Hematopoietic multipotent progenitor cell treated with erythropoietin and hydrocortisone succinate and interleukin-3 and kit ligand, for 4 days (in vitro differentiated cells): ENCODE data around the gene RNPEPL1.

Experiments
- DNase-seq: peaks from one replicate; pipeline ENCODE4 v3.0.0-alpha.2; 2015

Gene RNPEPL1

GRCh38 chr2:240566203-240567136 is 1.8 kb upstream of the RNPEPL1 start:
- peak; percentile 97 for DNase-seq

DNA sequence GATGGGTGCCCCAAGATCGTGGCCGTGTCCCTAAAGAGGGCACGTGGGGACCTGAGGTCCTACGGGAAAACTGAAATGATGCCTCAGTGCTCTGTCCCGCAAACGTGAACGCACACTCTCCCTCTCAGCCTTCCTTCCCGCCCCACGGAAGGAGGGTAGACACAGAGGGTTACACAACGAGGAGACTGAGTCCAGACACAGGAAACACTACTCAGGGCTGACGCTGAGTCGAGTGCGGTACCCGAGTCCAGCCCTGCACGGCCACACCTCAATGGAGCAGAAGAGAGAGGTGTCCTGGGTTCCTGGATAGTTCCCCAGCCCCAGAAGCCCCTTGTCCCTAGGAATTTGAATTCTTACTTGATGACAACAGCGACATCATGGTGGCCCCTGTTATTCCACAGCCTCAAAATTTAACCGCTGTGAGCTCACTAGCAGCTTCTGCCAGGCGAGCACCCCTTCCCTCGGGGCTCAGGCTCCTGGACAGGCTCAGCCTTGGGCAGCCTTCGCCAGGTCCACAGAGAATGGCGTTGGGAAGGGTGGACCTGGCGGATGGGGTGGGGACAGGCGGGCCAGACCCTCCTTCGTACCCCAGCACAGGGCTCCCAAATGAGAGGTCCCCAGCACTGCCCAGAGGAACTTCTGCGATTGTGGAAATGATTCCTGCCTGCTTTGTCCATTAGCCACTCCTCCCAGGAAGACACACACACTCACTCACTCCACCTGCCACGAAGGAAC is 980 bp upstream of the RNPEPL1 start:
- peak; percentile 20 for DNase-seq

DNA sequence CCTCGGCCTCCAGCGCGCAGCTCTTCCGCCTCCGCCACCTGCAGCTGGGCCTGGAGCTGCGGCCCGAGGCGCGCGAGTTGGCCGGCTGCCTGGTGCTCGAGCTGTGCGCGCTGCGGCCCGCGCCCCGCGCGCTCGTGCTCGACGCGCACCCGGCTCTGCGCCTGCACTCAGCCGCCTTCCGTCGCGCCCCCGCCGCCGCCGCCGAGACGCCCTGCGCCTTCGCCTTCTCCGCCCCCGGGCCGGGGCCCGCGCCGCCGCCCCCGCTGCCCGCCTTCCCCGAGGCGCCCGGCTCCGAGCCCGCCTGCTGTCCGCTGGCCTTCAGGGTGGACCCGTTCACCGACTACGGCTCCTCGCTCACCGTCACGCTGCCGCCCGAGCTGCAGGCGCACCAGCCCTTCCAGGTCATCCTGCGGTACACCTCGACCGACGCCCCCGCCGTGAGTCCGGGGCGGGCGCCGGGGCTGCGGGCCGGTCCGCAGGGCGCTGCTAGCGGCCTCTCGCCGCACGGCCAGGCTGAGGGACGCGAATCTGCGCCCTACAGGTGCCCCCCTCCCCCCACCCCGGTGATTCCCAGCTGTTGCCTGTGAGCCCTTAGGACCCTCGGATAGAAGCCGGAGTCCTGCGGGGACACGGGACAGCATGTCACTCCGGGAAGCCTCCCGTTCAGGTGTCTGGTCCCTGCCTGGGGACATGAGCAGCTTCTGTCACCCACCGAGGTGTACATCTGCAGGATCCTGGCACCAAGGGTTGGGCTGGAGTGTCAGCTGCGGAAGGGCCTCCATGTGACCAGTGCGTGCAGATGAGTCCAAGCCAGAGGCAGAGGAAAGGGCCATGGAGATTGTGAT is 616 bp downstream of the RNPEPL1 start:
- peak; percentile 83 for DNase-seq

DNA sequence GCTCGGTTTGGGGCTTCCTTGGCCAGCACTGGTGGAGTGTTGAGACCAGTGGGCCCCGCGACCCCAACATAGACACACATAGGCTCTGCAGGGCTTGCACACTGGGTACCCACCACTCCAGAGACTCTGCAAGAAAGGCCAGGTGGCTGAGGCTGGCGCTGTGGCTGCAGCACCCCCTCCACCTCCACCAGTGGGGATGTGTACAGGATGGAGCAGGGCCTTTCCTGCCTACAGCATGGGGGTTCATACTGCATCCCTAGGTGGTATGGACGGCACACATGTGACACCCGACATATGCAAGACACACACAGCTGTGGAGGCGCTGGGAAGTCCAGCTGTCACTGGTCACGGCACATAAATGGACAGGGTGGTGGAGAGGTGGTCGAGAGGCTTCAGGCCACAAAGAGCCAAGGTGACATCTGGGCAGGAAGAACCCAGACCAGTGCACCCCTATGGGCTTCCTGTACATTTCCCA is 1.3 kb downstream of the RNPEPL1 start:
- no peak for DNase-seq

DNA sequence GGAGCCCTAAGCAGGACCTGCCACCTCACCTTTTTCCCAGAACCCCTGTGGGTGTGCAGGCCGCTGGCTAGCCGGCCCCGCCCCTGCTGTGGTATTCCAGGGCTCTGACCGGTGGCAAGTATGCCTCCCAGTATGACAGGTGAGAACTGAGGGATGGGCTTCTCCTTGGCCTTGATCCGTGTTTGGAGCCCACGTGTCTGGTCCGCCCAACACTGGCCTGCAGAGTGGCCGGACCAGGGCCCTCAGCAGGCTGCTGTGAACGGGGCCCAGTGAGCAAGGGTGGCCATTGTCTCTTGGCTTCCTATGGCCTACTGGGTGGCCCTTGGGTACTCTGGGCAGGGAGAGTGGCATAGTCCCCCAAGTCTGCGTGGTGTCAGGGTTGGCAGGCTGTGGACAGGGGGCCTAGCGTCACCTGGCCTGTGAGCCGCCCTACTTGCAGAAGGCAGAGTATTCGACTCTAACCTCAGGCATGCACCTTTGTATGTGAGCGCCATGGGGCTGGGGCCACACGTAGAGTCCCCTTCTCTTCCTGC is 1.8 kb downstream of the RNPEPL1 start:
- no peak for DNase-seq

GRCh38 chr2:240570531-240571313 is 2.4 kb downstream of the RNPEPL1 start:
- no peak for DNase-seq

DNA sequence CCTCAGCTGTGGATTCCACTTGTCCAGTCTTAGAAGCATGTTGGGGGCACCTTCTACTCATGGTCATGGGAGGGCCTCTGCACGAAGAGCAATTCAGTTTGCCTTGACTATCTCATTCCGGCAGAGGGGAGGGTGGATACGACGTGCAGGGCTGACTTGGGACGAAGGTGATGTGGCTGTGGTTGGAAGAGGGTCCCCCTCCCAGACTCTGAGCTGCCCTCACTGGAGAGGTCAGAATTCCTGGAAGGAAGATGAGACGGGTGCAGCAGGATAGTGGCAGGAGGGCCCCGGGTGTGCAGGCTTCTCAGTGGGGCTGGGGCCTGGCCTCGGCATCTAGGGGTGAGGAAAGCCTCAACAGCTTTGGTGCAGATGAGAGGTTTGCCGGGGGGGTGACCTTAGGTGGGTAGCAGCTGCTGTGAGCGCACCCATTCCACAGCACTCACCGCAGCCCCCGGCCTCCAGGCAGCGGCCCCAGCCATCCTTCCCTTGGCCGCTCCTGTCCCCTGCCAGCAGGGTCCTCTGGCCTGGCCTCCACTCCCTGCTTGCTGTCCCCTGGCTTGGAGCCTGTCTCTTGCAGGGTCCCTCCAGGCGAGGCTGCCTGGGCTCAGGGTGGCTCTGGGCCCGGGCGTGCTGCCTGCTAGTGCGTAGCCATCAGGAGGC is 3.2 kb downstream of the RNPEPL1 start:
- DNase-seq: no peak

DNA sequence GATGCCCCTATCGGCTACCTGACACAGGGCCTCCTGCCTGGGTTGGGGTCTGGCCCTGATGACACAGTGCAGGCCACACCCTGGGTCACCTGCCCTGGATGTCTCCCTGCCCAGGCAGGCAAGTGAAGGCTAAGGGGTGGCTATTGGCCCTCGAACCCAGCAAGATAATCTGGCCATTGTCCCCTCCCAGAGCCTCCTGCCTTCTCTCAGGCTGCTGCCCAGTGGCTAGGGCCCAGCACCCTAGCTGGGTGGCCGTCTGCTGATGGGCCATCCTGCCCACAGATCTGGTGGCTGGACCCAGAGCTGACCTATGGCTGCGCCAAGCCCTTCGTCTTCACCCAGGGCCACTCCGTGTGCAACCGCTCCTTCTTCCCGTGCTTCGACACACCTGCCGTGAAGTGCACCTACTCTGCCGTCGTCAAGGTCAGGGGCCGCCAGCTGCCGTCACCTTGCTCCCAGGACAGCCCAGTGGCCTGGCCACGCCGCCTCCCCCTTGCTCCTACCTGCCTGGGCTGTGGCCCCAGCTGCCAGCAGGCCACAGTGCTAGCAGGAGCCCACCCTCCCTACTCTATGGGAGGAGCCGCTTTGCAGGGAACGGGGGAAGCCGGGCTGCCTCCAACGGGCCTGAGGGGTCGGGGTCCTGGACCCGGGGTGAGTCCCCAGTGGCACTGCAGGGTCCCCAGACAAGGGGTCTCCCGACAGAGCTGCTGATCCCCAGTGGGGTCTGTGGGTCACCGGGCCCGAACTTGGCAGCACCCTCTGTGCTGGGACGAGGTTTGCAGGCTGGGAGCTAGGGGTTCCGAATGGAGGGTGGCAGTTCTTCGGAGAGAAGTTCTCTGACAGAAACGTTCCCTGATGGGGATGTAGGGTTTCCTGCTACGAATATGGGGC is 4.1 kb downstream of the RNPEPL1 start:
- DNase-seq: no peak

DNA sequence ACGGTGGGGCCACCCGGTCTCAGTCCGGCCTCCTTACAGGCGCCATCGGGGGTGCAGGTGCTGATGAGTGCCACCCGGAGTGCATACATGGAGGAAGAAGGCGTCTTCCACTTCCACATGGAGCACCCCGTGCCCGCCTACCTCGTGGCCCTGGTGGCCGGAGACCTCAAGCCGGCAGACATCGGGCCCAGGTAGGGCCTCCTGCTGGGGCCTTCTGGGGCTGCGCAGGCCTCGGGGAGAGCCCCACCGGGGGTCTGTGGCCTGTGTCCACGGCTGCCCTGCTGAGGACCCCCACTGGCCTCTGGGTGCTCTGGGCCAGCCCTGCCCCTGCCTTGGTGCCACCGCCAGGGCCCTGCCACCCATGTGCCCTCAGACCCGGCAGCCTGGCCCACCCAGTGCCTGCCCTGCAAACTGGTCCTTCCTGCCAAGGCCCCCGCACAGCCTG is 4.8 kb downstream of the RNPEPL1 start:
- no peak for DNase-seq

DNA sequence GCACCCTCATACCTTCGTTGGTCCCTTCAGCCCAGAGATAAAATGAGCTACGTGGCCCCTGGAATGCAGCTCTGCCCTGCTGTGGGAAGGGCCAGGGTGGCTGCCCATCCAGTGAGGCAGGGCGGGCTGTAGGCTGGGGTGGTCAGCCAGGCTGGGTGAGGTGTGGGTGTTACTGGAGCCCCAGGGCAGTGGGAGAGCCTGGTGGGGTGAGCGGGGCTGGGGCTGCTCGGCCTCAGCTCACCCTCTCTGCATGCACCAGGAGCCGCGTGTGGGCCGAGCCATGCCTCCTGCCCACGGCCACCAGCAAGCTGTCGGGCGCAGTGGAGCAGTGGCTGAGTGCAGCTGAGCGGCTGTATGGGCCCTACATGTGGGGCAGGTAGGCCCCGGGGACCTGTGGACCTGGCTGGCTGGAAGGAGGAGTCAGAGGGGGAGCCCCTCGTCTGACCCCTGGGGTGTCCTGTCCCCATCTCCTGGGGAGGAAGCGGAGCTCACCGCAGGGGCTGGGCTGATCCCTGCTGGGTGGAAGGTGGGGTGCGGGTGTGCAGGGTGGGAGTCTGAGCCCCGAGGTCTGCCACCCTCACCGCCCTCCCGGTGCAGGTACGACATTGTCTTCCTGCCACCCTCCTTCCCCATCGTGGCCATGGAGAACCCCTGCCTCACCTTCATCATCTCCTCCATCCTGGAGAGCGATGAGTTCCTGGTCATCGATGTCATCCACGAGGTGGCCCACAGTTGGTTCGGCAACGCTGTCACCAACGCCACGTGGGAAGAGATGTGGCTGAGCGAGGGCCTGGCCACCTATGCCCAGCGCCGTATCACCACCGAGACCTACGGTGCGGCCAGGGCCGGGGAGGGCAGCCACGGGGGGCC is 5.5 kb downstream of the RNPEPL1 start:
- no peak for DNase-seq

- DNase-seq: no peak
Observed at GRCh38 chr2:240574386-240575100, 6.3 kb downstream of the RNPEPL1 start.

- no peak for DNase-seq
Observed at GRCh38 chr2:240575101-240575965, 7.0 kb downstream of the RNPEPL1 start.

DNA sequence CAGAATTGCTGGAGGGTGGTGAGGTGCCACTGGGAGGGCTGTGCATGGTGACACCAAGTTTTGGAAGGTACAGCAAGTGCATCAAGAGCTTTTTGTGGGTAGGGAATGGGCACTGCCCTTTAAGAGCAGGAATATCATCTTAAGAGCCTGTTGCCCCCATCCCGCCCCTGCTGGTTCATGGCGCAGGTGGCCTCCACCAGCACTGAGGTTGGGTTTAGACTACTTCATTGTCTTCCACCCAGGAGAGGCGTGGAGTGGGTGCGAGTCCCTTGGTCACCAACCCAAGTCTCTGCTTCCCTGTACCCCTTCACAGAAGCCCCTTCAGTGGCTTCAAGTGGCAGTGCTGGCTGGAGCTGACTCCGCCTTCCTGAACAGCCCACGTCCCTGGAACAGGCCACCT is 7.8 kb downstream of the RNPEPL1 start:
- DNase-seq: no peak

- no peak for DNase-seq
Observed at GRCh38 chr2:240576436-240577205, 8.3 kb downstream of the RNPEPL1 start.

DNA sequence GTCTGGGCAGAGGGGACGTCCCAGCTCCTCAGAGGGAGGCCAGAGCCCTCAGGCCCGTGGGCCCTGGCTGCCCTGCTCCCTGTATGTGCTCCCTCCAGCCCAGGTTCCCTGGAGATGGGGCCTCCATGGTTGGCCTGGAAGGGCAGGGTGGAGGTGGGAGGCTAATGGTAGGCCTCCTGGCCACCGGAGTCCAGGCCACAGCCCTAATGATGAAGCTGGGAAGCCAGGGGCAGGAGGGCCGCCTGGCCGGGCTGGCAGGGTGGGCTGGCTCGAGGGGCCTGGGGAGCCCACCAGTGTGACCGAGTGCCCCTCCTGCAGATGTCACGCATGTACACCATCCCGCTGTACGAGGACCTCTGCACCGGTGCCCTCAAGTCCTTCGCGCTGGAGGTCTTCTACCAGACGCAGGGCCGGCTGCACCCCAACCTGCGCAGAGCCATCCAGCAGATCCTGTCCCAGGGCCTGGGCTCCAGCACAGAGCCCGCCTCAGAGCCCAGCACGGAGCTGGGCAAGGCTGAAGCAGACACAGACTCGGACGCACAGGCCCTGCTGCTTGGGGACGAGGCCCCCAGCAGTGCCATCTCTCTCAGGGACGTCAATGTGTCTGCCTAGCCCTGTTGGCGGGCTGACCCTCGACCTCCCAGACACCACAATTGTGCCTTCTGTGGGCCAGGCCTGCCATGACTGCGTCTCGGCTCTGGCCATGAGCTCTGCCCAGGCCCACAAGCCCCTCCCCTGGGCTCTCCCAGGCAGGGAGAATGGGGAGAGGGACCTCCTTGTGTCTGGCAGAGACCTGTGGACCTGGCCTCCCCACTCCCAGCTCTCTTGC is 9.2 kb downstream of the RNPEPL1 start:
- DNase-seq: no peak

- DNase-seq: no peak
Observed at GRCh38 chr2:240578110-240578450, 9.8 kb downstream of the RNPEPL1 start.
